GM19324 (cell line): Measurements from ENCODE around the gene KIF3B.
"Not testable (repeated sequence)": the region's sequence is repeated elsewhere in the genome, so short reads cannot be mapped to it uniquely, and the experiment has no call there.

ENCODE experiments used
- ATAC-seq: cut with Tn5 transposase; IDR thresholded peaks from one replicate; pipeline ENCODE4 v1.9.1; 2021; ENCODE audit warnings: mild to moderate bottlenecking, moderate library complexity; ENCODE audit not compliant: unreplicated experiment, low FRiP score

The KIF3B gene

DNA sequence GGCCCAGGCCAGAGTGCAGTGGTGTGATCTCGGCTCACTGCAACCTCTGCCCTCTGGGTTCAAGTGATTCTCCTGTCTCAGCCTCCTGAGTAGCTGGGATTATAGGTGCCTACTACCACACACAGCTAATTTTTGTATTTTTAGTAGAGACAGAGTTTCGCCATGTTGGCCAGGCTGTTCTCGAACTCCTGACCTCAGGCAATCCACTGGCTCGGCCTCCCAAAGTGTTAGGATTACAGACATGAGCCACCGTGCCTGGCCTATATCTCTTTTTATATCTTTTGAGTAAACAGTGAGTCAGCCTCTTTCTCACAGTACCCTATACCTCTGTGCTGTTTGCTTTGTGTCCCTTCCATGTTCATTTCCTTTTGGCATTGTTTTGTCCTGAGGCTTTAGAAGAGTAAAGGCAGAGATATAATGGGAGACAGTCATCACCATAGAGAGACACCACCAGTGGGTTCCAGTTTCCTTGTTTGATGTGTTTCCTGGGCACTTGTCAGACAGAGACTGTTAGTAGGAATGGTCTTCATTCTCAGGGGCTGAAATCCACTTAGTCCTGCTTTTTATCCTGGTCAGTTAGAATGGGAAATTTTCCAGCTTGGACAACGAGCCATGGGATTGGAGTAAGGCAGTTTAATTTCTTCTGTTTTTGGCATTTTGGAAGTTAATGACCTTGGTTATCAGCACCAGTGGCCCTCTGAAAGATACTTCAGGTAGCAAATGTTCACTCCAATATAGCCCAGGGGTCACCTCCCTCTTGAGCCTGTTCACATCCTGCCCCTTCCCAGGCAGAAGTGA is 48.5 kb downstream of the KIF3B start:
- ATAC-seq = no peak

DNA sequence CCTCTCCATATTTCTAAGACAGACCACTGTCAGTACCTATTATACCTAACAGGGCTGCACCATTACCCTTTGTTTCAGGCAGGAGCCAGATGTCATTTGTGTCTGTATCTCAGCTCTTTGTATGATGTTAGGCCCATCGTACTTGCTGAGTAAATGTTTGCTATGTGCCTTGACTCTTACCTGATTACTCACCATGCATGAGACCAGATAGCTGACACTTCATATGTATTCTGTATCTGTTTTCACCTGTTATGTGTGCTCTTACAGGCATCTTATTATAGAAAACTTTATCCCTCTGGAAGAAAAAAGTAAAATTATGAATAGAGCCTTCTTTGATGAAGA is 49.0 kb downstream of the KIF3B start:
- ATAC-seq = no peak

DNA sequence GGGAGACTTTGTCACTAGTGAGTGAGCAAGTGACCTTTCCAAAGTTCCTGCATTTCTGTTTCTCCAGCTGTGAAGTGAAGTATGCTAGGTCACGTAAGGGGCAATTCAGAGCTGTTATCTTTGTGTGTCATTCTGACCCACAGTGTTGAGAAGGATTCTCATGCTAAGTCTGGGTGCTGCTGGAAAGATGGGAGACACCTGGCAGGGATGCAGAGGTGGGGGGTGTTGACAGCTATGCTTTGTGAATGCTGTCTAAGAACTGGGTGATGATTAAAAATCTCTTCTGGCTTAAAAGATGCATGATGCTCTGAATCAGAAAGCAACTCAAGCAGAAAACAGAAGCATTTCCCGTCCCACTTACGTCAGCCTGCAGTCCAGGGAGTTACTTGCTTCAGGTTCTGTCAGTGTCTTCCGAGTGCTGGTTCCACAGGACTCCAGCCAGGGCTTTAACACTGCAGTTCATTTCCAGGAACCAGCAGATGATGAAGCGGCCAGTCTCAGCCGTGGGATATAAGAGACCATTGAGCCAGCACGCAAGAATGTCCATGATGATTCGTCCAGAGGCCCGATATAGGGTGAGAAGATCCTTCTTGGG is 49.7 kb downstream of the KIF3B start:
- no peak for ATAC-seq

DNA sequence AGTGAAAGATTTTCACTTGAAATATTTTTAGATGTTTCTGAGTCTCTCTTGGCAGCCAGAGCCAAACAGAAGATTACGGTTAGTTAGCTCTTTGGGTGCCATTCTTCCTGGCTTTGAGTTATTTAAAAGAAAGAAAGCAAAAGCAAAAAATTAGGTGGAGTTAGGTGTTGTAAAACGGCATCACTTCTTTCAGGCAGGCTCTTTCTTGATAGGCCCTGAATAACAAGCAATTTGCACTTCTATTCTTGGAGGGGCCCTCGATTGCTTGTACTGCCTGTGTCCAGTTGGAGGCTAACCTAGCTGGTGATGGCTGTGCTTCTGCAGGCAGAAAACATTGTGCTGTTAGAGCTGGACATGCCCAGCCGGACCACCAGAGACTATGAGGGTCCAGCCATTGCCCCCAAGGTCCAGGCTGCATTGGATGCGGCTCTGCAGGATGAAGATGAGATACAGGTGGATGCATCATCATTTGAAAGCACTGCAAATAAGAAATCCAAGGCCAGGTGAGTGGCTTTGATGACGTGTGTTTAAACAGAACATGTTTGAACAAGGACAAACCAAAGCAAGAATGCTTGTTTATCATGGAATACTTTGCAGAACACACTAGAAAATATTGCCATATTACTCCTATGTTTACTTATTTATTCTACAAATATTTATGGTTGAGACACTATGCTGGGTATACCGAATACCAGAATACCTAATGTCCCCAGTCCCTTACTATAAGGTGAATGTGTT is 52.5 kb downstream of the KIF3B start:
- ATAC-seq = no peak

DNA sequence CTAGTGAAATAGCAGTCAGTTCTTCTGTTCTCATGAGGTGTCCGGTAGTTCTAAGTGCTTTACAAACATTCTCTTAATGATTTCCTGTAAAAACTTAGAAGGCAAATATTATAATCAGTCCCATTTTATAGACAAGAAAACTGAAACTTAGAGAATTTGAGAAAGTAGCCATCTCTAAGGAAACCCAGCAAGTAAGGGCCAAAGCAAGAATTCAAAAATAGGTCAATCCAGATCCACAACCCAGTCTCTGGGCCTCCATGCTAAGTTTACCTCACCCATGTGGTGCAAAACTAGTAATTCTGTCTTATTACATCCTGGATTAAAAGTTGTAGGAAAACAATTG is 53.1 kb downstream of the KIF3B start:
- ATAC-seq = no peak

DNA sequence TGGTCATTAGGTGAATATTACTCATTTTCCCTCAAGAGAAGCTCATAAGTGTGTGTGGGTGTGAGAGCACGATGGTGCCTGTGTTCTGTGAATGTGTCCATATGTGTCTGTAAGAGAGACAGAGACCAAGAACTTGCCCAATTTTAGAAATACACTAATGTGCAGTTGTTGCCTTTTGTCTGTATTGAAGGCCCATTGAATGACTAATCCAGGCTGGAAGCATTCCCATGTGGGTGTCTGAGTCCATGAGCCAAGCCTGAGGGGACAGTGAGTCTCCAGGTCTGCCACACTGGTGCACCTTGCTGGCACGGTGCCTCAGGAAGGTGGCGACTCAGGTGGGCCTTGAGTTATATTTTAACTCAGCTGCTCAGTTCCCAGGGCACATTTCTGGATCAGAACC is 55.2 kb downstream of the KIF3B start:
- no peak for ATAC-seq

DNA sequence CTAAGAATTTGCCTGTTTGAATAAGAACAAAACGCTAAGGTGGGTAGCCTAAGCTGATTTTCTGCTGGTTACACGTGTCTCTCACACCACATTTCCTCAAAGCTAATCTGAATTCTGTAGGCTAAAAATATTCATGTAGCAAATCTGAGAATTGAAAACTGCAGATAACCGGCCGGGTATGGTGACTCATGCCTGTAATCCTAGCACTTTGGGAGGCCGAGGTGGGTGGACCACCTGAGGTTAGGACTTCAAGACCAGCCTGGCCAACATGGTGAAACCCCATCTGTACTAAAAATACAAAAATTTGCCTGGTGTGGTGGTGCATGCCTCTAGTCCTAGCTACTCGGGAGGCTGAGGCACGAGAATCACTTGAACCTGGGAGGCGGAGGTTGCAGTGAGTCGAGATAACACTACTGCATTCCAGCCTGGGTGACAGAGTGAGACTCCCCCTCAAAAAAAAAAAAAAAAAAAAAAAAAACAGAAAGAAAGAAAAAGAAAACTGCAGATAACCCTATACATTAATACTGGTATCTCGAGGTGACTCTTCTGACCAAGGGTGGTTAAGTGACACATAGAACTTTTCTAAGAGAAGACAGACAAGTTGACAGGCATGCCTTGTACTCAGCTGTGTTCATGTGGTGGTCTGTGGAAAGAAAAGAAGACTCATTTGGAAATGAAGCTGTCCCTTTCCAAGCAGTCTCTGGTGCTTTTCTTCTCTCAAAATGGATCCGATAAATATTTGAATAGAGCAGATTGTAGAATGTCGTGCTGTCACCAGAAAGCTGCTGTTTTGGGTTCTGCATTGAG is 55.9 kb downstream of the KIF3B start:
- ATAC-seq = no peak

DNA sequence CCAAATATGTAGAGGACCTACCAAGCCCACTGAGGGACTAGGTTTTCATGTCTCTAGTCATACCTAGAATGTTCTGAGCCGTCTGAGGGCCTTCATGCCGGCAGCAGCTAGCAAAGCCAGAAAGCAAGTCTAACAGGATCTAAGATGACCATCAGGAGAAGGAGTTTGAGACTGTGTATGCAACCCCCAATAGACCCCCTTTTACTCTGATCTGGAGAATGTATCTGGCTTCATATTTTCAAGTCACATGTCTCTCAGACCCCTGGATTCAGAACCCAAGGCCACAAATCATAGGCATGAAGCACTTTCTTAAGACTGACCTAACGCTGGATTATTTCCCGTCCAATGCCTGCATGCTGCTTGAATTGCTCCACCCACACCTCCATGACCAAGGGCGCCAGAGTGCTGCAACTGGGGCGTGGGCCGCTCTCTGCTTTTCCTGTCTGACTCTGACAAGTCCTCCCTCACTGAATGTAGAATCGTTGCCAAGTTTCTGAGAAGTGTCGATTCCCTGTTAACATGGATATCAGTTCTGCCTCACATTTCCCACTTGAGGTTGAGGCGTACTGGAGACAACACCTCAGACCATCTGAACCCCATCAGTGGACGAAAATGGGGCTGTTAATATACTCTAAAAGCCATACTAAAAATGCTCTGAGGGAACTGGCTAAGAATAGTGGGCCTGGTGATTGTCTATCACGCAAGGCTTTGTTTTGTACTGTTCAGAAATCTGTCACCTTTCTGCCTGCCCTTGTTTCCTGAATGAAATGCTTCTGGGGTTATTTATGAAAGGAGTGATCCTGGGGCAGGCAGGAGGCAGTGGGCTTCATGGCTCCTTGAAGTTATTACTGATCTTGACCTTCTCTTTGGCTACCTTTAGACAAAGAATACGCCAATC is 56.8 kb downstream of the KIF3B start:
- no peak for ATAC-seq

DNA sequence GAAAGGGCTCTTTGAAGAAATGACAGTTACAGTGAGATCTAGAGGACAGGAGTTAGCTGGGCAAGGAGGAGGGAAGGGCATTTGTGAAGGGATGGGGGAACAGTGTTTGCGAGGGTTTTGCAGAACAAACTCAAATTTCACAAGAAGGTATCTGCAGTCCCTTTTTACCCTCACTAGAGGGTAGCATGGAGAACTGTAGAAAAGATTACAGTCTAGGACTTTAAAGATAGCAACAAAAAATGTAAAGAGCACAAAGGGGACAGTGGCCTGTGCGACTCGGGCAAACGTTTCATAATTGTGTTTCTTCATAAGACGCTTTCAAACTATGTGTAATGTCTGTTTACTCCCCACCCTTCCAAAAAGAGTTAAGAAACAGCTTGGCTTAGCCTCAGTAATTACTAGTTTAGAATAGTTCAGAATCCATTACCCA is 59.5 kb downstream of the KIF3B start:
- ATAC-seq = no peak

DNA sequence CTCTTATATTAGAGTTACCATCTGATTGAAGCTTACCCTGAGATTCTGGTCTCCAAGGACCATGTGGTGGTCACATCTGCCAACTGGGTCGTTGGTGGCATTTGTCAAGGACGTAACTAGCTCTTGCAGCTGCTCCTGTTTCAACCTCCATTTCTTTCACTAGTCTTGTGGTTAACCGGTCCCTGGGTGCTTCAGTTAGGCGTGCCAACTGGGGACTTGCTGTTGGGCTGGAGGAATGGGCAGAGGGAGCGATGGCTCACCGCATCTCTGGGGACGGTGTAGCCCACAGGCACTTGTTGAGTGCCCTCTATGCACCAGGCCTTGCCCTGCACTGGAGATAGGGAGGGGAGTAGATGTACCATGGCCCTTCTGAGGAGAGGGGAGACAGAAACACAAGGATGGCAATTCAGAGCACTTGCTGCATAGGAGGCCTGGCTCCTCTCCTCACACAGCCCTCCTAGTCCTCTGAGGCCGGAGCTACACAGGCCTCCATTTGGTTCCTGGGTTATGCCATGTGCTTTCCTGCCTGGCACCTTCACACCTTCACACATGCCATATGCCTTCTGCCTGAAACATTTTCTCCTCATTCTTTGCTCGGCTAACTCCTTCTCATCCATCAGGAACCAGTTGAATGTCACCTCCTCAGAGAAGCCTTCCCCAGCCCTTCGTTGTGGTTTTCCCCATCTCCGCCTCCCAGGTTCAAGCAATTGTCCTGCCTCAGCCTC is 60.6 kb downstream of the KIF3B start:
- no peak for ATAC-seq

DNA sequence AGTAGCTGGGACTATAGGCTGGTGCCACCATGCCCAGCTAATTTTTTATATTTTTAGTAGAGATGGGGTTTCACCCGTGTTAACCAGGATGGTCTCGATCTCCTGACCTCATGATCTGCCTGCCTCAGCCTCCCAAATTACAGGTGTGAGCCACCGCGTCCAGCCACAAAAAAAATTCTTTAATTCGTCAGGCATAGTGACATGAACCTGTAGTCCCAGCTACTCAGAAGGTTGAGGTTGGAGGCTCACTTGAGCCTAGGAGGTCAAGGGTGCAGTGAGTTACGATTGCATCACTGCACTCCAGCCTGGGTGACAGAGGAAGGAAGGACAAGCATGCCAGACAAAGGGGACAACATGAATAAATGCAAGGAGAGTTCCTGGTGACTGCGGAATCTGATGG is 61.2 kb downstream of the KIF3B start:
- ATAC-seq = no peak

DNA sequence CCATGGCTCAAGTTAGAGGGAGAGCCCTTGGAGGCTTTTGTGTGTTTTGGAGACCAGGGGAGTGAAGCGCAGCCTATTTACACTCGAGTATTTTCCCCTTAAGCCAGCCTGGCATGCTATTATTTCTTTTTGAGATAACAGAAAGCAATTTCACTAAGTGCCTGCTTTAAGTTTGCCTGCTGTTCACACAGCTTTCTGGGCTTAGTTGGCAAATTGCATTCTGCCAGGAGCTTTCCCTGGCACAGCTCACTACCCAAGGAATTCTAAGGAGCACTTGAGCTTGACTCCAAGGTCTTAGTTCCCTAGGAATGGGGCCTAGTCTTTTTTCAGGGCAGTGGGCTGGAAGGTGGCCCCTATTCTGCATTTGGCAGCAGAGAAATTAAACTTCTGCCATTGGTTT is 61.7 kb downstream of the KIF3B start:
- ATAC-seq = no peak

DNA sequence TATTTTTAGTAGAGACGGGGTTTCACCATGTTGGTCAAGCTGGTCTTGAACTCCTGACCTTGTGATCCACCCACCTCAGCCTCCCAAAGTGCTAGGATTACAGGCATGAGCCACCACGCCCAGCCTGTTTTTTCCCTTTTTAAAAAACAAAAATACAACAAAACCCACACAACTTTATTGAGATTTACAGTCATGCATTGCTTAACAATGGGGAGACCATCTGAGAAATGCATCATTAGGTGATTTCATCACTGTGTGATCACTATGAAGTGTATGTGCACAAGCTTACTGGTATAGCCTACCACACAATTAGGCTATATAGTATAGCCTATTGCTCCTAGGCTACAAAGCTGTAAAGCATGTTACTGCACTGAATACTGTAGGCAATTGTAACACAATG is 63.6 kb downstream of the KIF3B start:
- ATAC-seq = not testable (repeated sequence)

DNA sequence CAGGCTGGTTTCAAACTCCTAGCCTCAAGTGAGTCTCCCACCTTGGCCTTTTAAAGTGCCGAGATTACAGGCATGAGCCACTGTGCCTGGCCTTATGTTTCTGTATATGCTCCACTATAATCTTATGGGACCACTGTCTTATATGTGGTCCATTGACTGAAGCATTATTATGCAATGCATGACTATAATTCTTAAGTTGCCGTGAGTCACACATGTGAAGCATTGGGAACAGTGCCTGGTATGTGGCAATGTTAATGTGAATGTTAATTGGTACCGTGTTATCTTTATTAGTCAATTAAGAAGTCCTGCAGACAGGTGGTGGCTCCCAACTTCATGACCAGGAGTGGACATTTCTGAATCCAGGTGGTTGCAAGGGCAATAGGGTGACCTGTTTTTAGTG is 66.0 kb downstream of the KIF3B start:
- ATAC-seq = no peak

DNA sequence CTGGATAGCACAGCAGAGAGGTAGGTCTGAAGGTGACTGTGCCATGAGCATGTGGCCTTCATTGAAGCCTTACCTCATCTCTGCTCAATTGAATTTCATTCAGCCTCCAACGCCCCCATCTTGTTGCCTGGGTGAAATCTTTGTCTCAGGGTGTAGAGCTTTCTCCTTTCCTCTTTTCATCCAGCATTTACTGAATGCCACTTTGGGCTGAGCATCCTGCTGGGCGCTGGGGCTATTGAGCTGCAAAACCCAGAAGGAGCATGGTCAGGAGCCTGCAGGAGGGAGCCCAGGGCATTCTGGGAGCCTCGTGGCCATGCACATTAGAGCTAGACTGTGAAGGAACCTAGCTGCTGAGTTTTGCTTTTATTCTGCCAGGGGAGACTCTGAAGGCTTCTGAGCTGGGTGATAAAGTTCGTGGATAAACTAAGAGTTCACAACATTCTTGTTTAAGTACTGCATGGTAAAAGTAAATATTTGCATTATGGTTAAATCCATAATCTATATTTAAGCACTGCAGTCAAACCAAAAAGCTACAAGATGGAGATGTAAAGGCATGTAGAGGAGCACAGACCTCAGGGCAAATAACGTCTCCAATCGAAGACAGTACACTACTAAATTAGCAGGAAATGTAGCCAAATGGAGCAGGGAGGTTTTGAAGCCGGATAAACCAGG is 67.5 kb downstream of the KIF3B start:
- no peak for ATAC-seq

DNA sequence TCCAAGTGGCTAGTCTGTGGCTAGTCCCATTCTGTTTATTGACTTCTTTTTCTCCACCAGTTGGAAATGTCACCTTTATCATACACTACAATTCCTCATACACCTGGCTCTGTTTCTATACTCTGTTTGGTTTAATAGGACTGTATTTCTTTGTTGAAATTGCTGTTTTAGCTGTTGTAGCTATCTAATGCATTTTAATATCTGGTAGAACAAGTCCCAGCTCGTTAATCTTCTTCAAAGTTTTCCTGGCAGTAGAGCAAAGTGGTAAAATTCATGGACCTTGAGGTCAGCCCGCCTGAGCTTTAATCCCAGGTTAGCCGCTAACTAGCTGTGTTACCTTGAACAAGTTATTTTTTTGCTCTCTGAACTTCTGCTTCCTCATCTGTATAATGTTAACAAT is 70.8 kb downstream of the KIF3B start:
- ATAC-seq = no peak

DNA sequence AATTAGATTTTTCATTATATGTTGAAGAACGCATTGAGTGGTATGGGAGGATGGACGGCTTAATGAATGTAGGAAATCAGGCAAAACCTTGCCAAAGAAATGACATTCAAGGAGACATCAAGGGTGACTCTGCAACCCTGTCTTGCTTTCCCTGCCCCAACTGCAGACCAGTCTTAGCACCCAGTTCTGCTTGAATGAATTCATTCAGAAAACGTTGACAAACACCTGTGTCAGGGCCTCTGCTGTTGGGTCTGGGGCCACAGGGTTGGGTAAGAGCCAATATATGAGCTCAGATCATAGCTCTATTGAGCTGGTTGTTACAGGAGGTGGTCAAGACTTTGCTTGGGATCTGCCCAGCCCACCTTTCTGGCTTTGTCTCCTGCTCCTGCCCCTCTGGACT is 73.0 kb downstream of the KIF3B start:
- no peak for ATAC-seq

DNA sequence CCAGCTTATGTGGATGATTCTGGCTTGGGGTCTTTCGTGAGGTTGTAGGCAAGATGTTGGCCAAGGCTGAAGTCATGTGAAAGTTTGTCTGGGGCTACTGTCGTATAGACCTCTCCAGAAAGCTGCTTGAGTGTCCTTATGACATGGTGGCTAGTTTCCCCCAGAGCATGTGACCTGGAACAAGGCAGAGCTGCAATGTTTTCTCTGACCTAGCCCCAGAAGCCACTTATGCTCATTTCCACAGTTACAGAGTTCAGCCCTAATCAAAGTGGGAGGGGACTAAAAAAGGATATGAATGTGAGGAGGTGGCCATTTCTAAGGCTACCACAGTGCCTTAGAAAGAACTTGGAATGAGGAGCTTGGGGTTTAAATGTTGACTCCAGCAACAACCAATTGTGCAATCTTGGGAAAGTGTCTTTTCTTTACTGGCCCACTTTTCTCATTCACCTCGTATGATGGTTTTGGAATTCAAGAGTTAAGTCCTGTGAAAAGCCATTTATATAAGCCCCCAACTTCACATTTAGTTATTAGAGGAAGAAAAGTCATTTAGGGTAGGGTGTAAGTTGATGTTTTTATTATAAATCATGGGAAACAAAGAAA is 74.8 kb downstream of the KIF3B start:
- ATAC-seq = no peak
